ENCODE measurements around the gene TMEM108.

The TMEM108 gene

GRCh38 chr3:133103706-133104105, 65.5 kb downstream of the TMEM108 start:
- H3K4me2 ChIP-seq (ENCODE audit: low read length) = no peak overlapping the region
- TF ChIP-seq EZH2 (IDR thresholded peaks at IDR 0.05; ENCODE audit: borderline replicate concordance, low read length) = no peak
- TF ChIP-seq, protein P1, sequence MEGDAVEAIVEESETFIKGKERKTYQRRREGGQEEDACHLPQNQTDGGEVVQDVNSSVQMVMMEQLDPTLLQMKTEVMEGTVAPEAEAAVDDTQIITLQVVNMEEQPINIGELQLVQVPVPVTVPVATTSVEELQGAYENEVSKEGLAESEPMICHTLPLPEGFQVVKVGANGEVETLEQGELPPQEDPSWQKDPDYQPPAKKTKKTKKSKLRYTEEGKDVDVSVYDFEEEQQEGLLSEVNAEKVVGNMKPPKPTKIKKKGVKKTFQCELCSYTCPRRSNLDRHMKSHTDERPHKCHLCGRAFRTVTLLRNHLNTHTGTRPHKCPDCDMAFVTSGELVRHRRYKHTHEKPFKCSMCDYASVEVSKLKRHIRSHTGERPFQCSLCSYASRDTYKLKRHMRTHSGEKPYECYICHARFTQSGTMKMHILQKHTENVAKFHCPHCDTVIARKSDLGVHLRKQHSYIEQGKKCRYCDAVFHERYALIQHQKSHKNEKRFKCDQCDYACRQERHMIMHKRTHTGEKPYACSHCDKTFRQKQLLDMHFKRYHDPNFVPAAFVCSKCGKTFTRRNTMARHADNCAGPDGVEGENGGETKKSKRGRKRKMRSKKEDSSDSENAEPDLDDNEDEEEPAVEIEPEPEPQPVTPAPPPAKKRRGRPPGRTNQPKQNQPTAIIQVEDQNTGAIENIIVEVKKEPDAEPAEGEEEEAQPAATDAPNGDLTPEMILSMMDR (IDR thresholded peaks at IDR 0.05; ENCODE audit: low read length) = no peak
- no peaks in the 10 kb centered on the region for H3K4me1 ChIP-seq (ENCODE audit: insufficient read depth, low read length, severe bottlenecking)
- no peak overlapping the region for H3K27ac ChIP-seq (ENCODE audit: low read depth, low read length, poor library complexity, severe bottlenecking)
- no peak overlapping the region for H3K9ac ChIP-seq (ENCODE audit: low read length)
- H3K27me3 ChIP-seq (ENCODE audit: insufficient read depth, low read length) = no peaks in the 10 kb centered on the region
- no peaks in the 10 kb centered on the region for H3K9me2 ChIP-seq (ENCODE audit: low read depth, low read length)
- H4K20me1 ChIP-seq (ENCODE audit: insufficient read depth, low read length) = no peaks in the 10 kb centered on the region
- H3K4me3 ChIP-seq (ENCODE audit: low read depth, low read length, poor library complexity, severe bottlenecking) = no peak overlapping the region
- no peaks in the 10 kb centered on the region for H3K36me3 ChIP-seq (ENCODE audit: insufficient read depth, low read length)
- H2AFZ ChIP-seq (ENCODE audit: low read length) = no peak overlapping the region
- no peaks in the 10 kb centered on the region for H3K9me3 ChIP-seq (ENCODE audit: low read length)
- no peaks in the 10 kb centered on the region for H3F3A ChIP-seq (ENCODE audit: insufficient read depth, low read length)
- no peaks in the 10 kb centered on the region for H3K79me2 ChIP-seq (ENCODE audit: insufficient read depth, low read length)

DNA sequence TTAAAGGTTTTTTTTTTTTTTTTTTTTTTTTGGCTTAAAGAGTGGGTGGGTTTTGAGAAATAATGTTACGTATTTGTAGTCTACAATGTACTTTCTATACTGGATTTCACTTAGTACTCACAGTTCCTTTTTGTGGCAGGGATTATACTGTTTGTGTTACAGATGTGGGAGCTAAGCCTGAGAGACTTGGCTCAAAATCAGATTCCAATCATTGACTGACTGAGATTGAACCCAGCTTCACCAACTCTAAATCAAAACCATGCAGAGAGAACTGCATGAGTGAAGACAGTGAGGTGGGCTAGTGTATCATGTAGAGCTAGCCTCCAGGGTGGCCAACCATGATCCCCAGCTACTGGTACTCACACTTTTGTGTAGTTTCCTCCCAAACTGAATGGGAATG, 68.0 kb downstream of the TMEM108 start:
- Histone ChIP-seq H3K4me1 (ENCODE audit: insufficient read depth, low read length, severe bottlenecking) (no peaks in the 10 kb centered on the region), H3K9ac (ENCODE audit: low read length) (no peak overlapping the region), H3K4me2 (ENCODE audit: low read length) (no peak overlapping the region), H3F3A (ENCODE audit: insufficient read depth, low read length) (no peaks in the 10 kb centered on the region), H3K36me3 (ENCODE audit: insufficient read depth, low read length) (no peaks in the 10 kb centered on the region), H2AFZ (ENCODE audit: low read length) (no peak overlapping the region), H3K27ac (ENCODE audit: low read depth, low read length, poor library complexity, severe bottlenecking) (no peak overlapping the region), H3K9me3 (ENCODE audit: low read length) (no peaks in the 10 kb centered on the region), H3K27me3 (ENCODE audit: insufficient read depth, low read length) (no peaks in the 10 kb centered on the region), H4K20me1 (ENCODE audit: insufficient read depth, low read length) (no peaks in the 10 kb centered on the region), H3K79me2 (ENCODE audit: insufficient read depth, low read length) (no peaks in the 10 kb centered on the region), H3K4me3 (ENCODE audit: low read depth, low read length, poor library complexity, severe bottlenecking) (no peak overlapping the region), H3K9me2 (ENCODE audit: low read depth, low read length) (no peaks in the 10 kb centered on the region)
- TF ChIP-seq, protein P1 (IDR thresholded peaks at IDR 0.05; ENCODE audit: low read length) = no peak
- no peak for TF ChIP-seq EZH2 (IDR thresholded peaks at IDR 0.05; ENCODE audit: borderline replicate concordance, low read length)

DNA sequence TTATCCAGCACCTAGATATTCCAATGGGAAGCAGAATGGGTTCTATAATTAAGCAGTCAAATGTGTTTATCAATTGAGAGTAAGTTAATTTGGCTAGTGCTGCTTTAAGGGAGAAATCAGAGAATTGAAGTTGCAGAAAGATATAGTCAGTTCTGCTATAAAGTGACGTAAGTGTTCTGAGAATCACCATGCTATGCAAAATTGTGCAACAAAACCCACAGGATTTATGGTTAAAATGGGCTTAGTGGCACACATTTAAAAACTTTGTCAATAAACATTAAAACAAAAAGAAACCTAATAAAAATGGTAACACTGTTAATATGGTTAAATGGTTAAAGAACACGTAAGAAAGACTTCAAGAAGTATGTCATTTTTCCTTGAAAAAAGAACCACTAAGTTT, 74.5 kb downstream of the TMEM108 start:
- Histone ChIP-seq H3K9ac (ENCODE audit: low read length) (no peak overlapping the region), H3K4me3 (ENCODE audit: low read depth, low read length, poor library complexity, severe bottlenecking) (no peak overlapping the region), H3K4me1 (ENCODE audit: insufficient read depth, low read length, severe bottlenecking) (no peaks in the 10 kb centered on the region), H3F3A (ENCODE audit: insufficient read depth, low read length) (no peaks in the 10 kb centered on the region), H3K4me2 (ENCODE audit: low read length) (no peak overlapping the region), H4K20me1 (ENCODE audit: insufficient read depth, low read length) (no peaks in the 10 kb centered on the region), H2AFZ (ENCODE audit: low read length) (no peak overlapping the region), H3K27me3 (ENCODE audit: insufficient read depth, low read length) (no peaks in the 10 kb centered on the region), H3K79me2 (ENCODE audit: insufficient read depth, low read length) (no peaks in the 10 kb centered on the region), H3K9me2 (ENCODE audit: low read depth, low read length) (no peaks in the 10 kb centered on the region), H3K36me3 (ENCODE audit: insufficient read depth, low read length) (no peaks in the 10 kb centered on the region), H3K27ac (ENCODE audit: low read depth, low read length, poor library complexity, severe bottlenecking) (no peak overlapping the region), H3K9me3 (ENCODE audit: low read length) (no peaks in the 10 kb centered on the region)
- TF ChIP-seq, protein P1 (IDR thresholded peaks at IDR 0.05; ENCODE audit: low read length) = no peak
- TF ChIP-seq EZH2 (IDR thresholded peaks at IDR 0.05; ENCODE audit: borderline replicate concordance, low read length) = no peak

Data from OCI-LY1 (cell line).